HCT116 (cell line): ENCODE data around the gene TBC1D23. TPM values are rescaled to one million over a fixed set of nuclear protein-coding genes. Genes with fewer than 3 reads are reported as not detected.
"Not testable (repeated sequence)": the region's sequence is repeated elsewhere in the genome, so short reads cannot be mapped to it uniquely, and the experiment has no call there.

ENCODE experiments used
- ATAC-seq: fragments of 200-7000 bp; cut with Tn5 transposase; 2 replicates; pipeline ENCODE4 v1.9.1; 2020; ENCODE audit warnings: mild to moderate bottlenecking, moderate library complexity
- BruUV-seq: library from RNA; stranded (reverse); fragments of 400-500 nt; replicated peaks from 2 replicates; lab custom pipeline; 2021; lab: Mats Ljungman, UMichigan
- CTCF ChIA-PET: fragments of 300-600 bp; sonication (Branson Sonifier 250); formaldehyde crosslinking; loops from one replicate; lab custom pipeline; 2021; ENCODE audit warnings: antibody characterized with exemption; lab: Charles Lee
- POLR2A ChIA-PET: fragments of 300-600, 350-600 bp; sonication (Branson Sonifier 250); formaldehyde crosslinking; loops from one replicate; lab custom pipeline; 2021; ENCODE audit warnings: antibody characterized with exemption; lab: Charles Lee
- RAD21 ChIA-PET, 2 experiments: fragments of 300-600 bp; sonication (Branson Sonifier 250); formaldehyde crosslinking; loops; one replicate each; lab custom pipeline; 2023; ENCODE audit warnings: low total read pairs in 2 of 2; ENCODE audit not compliant: uncharacterized antibody in 2 of 2, unreplicated experiment in 2 of 2, low non-redundant PET in 1 of 2; lab: Charles Lee
- DNase-seq: peaks from one replicate; pipeline ENCODE4 v3.0.0-alpha.2; 2010; ENCODE audit warnings: low read depth, low spot score
- H2AFZ ChIP-seq: fragments of 200-600 bp; shearing (Covaris generic), sonication (generic); 2 replicates; pipeline ENCODE4 v1.6.1; 2017; ENCODE audit warnings: low read depth, mixed run types, mixed read lengths, antibody characterized with exemption, low read length; ENCODE audit not compliant: poor library complexity, severe bottlenecking
- H3K27ac ChIP-seq: 2 replicates; pipeline ENCODE4 v1.5.1; 2012; ENCODE audit warnings: low read depth, low read length
- H3K27me3 ChIP-seq: fragments of 200-600 bp; sonication (generic); 2 replicates; pipeline ENCODE4 v1.6.1; 2016; ENCODE audit warnings: mixed run types, low read length, mixed read lengths; ENCODE audit not compliant: insufficient read depth
- H3K36me3 ChIP-seq, 2 experiments: fragments of 200-500 bp in 1 of 2; fragments of 200-600 bp in 1 of 2; sonication (Bioruptor generic) in 1 of 2; sonication (generic) in 1 of 2; 2 replicates each; pipeline versions ENCODE4 v1.5.1 to v1.6.1; 2014 to 2016; ENCODE audit warnings: low read length in 2 of 2, inconsistent platforms in 1 of 2, mixed read lengths in 1 of 2, mixed run types in 1 of 2; ENCODE audit not compliant: insufficient read depth in 2 of 2, control insufficient read depth in 1 of 2
- H3K4me1 ChIP-seq, 2 experiments: fragments of 200-600 bp in 1 of 2; sonication (generic) in 1 of 2; 2 replicates each; pipeline versions ENCODE4 v1.5.1 to v1.6.1; 2012 to 2017; ENCODE audit warnings: low read length in 2 of 2, inconsistent platforms in 1 of 2, mild to moderate bottlenecking in 1 of 2, mixed read lengths in 1 of 2, mixed run types in 1 of 2, moderate library complexity in 1 of 2; ENCODE audit not compliant: insufficient read depth in 2 of 2, control insufficient read depth in 1 of 2
- H3K4me2 ChIP-seq: fragments of 200-600 bp; sonication (generic); 2 replicates; pipeline ENCODE4 v1.6.1; 2017; ENCODE audit warnings: mixed run types, low read length, mixed read lengths
- H3K4me3 ChIP-seq, 2 experiments: fragments of 200-600 bp in 1 of 2; sonication (generic) in 1 of 2; replicated peaks in 1 of 2; 2 replicates each; pipeline ENCODE4 v1.5.1; 2011 to 2016; ENCODE audit warnings: low read length in 2 of 2, control low read depth in 1 of 2, low read depth in 1 of 2, mild to moderate bottlenecking in 1 of 2, mixed read lengths in 1 of 2, mixed run types in 1 of 2
- H3K79me2 ChIP-seq: fragments of 200-600 bp; sonication (generic); 2 replicates; pipeline ENCODE4 v1.6.1; 2017; ENCODE audit warnings: mild to moderate bottlenecking, mixed run types, low read length, moderate library complexity, mixed read lengths; ENCODE audit not compliant: insufficient read depth
- H3K9ac ChIP-seq: fragments of 200-600 bp; sonication (generic); 2 replicates; pipeline ENCODE4 v1.6.1; 2016; ENCODE audit warnings: low read length, mixed read lengths
- H3K9me2 ChIP-seq: fragments of 200-600 bp; sonication (generic), shearing (Covaris generic); 2 replicates; pipeline ENCODE4 v1.6.1; 2017; ENCODE audit warnings: mixed run types, mild to moderate bottlenecking, moderate library complexity; ENCODE audit not compliant: insufficient read depth
- H3K9me3 ChIP-seq, 2 experiments: fragments of 200-500 bp in 1 of 2; fragments of 200-600 bp in 1 of 2; sonication (Bioruptor generic) in 1 of 2; sonication (generic) in 1 of 2; 2 replicates each; pipeline ENCODE4 v1.6.1; 2014 to 2017; ENCODE audit warnings: low read length in 2 of 2, mixed read lengths in 2 of 2, inconsistent platforms in 1 of 2, low read depth in 1 of 2, mild to moderate bottlenecking in 1 of 2, mixed run types in 1 of 2, moderate library complexity in 1 of 2; ENCODE audit not compliant: control insufficient read depth in 1 of 2, insufficient read depth in 1 of 2
- H4K20me1 ChIP-seq: fragments of 200-600 bp; sonication (generic), shearing (Covaris generic); 2 replicates; pipeline ENCODE4 v1.6.1; 2017; ENCODE audit warnings: mixed run types, mild to moderate bottlenecking, moderate library complexity; ENCODE audit not compliant: insufficient read depth
- ZBTB33 ChIP-seq: IDR thresholded peaks from 2 replicates; pipeline ENCODE4 v1.6.1; 2011; ENCODE audit warnings: mild to moderate bottlenecking, low read length, moderate library complexity; ENCODE audit not compliant: insufficient replicate concordance; ENCODE audit errors: extremely low read depth
- intact Hi-C: fragments of 100-400 bp; cut with micrococcal nuclease; formaldehyde crosslinking; loops from 2 replicates; pipeline ENCODE4 v1.10.0; 2022
- total RNA-seq: library from RNA; stranded (reverse); gene quantifications from one replicate; pipeline ENCODE4 v1.2.1, GENCODE V29; 2021; ENCODE audit not compliant: unreplicated experiment

The TBC1D23 gene
- total RNA-seq, 1 experiment from 2014 or later = 21.9 TPM

GRCh38 chr3:100271522-100271921, 10.7 kb downstream of the TBC1D23 start:
- ChIA-PET POLR2A (no interaction called here), RAD21 (no interaction called here), CTCF (no interaction called here)
- Histone ChIP-seq H3K9me2 (no peaks in the 10 kb centered on the region), H3K27ac (no peak overlapping the region), H3K79me2 (peaks cover 36% of the 10 kb centered on the region), H3K4me2 (no peak overlapping the region), H3K27me3 (no peaks in the 10 kb centered on the region), H3K4me1 (peaks cover 3 to 23% of the 10 kb centered on the region in 2 experiments; a peak in 3 of 4 replicates), H4K20me1 (no peaks in the 10 kb centered on the region), H2AFZ (no peak overlapping the region), H3K9me3 (no peaks in the 10 kb centered on the region), H3K36me3 (no peaks in the 10 kb centered on the region), H3K4me3 (no peak overlapping the region), H3K9ac (no peak overlapping the region)
- no TSS peak for BruUV-seq
- DNase-seq = no peak
- intact Hi-C loops = loop anchor here (10.0 kb wide), 1 partner anchor 63 kb away; the partner anchor contains the start of gene NIT2
- no peak for ATAC-seq
- no peak for TF ChIP-seq ZBTB33

- Histone ChIP-seq H3K4me1 (peaks cover 3 to 23% of the 10 kb centered on the region in 2 experiments; a peak in 3 of 4 replicates), H3K79me2 (peaks cover 30% of the 10 kb centered on the region)
- H3K27ac ChIP-seq, POLR2A ChIA-PET, RAD21 ChIA-PET, H2AFZ ChIP-seq, H3K4me2 ChIP-seq, DNase-seq, H4K20me1 ChIP-seq, CTCF ChIA-PET, H3K36me3 ChIP-seq, H3K9me2 ChIP-seq, BruUV-seq, H3K27me3 ChIP-seq, H3K9ac ChIP-seq, ATAC-seq, H3K9me3 ChIP-seq, H3K4me3 ChIP-seq: not testable (repeated sequence)
- intact Hi-C loops = loop anchor here (10.0 kb wide), 1 partner anchor 62 kb away; the partner anchor contains the start of gene NIT2
These were observed 12.2 kb downstream of the TBC1D23 start for GRCh38 chr3:100272797-100273611.
